Skeletal muscle cell (primary cell): ENCODE measurements around the gene ASB16.

ENCODE experiments used
- DNase-seq: peaks from one replicate; pipeline ENCODE4 v3.0.0-alpha.2; 2010; ENCODE audit warnings: low read depth
- H3K4me3 ChIP-seq: 2 replicates; pipeline ENCODE4 v1.5.1; 2011; ENCODE audit warnings: low read depth, mild to moderate bottlenecking, control low read depth, low read length, moderate library complexity

ASB16 gene

DNA sequence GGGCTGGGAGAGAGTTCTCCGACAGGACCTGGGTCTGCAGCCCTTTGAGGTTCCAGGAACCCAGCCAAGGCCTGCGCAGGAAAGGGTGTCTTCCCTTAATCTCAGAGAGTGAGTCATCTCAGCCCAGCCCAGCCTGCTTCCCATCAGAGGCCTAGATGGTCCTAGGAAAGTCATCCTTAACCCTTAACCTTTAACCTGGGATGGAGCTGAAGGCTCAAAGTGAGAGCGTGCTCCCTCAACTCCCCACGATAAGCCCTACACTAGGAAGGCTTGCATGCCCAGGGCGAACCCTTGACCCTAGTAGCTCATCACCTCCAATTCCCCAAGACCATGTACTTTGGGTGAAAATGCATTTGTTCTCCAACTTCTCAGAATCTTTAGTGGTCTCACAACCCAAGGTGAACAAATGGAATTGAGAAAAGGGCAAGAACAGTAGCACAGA, 34.0 kb downstream of the ASB16 start:
- no peak overlapping the region for H3K4me3 ChIP-seq
- no peak for DNase-seq

DNA sequence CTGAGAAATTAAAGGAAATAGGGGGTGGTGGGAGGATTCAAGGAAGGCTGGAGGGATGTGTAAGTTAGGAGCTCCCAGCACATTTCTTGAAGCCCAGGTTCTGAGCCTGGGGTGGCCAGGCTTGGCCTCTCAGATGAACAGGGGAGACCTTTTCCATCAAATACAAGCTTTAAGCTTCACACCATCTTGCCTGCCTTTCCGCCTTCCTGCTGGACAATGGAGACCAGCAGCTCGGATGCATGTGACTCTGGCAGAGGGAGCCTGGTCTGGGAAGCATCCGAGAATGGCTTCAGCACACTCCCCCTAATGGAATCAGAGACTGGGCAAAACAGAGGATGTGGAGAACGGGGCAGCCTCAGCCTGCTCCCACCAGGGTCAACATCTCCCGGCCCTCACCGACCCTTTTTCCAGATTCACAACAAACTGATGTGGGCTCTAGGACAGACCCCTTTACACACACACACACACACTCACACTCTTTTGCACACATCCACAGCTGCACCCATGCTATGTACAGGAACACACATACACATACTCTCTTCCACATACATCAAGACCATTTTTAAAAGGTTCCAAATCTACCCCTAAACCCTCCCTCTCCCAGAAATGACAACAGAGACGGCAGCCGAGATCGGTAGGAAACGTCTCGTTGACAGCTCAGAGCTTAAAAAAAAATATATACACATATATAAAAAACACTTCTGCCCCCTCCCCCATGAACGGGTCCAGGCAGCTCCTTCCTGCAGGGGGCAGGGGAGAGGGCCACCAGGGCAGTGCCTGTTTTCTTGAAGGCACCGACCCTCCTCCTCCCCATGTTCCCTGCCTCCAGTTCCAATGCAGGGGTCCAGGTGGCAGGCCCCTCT, 35.7 kb downstream of the ASB16 start:
- DNase-seq: no peak

DNA sequence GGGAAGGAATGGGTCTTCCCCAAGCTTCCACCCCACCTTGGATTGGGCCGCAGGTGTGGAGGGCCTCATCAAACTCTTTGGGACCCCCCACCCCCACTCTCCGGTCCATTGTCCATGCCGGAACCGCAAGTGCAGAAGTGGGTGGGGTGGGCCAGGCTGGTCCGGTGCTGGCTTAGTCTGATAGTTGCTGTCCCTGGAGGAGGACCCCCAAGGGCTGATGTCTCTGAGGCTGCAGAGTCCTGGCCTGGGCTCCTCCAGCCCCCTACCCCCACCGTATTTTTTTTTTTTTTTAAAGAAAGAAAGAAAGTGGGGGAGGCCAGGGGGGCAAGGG, 36.3 kb downstream of the ASB16 start:
- DNase-seq: no peak

More for the DNA sequence above, 35.7 kb downstream of the ASB16 start:
- H3K4me3 ChIP-seq: no peak overlapping the region

DNA sequence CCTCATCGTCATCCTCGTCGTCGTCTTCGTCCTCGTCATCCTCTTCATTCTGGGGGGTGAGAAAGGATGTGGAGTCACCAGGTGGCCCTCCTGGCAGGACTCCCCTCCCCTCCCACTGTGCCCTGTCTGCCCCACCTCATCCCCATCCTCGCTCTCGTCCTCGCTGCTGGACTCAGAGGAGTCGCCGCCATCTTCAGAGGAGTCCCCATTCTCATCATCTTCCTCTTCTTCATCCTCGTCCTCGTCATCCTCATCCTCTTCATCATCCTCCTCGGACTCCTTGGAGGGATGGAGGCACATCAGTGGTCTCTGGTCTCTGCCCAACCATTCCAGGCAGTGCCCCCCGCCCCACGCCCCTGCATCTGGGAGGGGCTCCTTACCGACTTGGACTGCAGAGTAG, 36.8 kb downstream of the ASB16 start:
- DNase-seq: no peak
- H3K4me3 ChIP-seq: no peak overlapping the region

More for the DNA sequence above, 36.3 kb downstream of the ASB16 start:
- H3K4me3 ChIP-seq: no peak overlapping the region

DNA sequence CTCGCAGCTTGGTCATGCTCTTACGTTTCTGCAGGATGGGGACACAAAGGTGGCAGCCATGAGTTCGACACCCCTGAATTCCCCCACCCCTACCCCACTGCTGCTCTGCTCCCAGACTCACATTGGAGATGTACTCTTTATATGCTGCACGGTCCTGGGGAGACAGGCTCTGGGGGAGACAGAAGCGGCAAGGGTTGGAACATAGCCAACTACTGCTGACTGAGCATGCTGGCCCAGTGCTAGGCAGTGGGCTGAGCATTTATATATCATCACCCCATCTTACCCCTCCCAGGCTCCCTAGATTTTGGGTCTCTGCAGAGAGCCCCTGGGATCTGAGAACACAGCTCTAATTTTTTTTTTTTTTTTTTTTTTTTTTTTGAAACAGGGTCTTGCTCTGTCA, 37.2 kb downstream of the ASB16 start:
- no peak overlapping the region for H3K4me3 ChIP-seq
- DNase-seq: no peak

DNA sequence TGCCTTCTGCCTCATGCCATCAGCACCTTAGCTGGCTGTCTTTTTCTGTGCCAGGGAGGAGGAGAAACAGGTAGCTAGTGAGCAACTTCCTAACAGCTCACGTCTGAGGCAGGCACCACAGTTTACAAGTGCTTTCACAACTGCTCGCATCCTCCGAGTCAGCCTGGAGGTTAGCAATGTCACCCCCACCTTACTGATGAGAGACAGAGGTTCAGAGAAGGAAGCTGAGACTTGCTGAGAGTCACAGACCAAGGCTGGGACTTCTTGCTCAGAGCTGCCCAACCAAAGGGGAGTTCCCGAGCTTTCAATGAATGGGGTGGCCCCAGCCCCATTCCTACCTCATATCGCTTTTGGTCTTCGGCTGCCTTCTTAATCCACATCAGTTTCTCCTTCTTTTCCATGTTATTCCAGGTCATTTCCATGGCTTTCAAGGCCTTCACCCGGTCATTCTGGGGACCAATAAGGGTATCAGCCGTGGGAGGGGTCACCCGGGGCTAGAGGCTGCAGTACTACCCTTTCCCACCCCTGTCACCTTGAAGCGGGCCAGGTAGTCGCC, 39.4 kb downstream of the ASB16 start:
- no peak for DNase-seq

DNA sequence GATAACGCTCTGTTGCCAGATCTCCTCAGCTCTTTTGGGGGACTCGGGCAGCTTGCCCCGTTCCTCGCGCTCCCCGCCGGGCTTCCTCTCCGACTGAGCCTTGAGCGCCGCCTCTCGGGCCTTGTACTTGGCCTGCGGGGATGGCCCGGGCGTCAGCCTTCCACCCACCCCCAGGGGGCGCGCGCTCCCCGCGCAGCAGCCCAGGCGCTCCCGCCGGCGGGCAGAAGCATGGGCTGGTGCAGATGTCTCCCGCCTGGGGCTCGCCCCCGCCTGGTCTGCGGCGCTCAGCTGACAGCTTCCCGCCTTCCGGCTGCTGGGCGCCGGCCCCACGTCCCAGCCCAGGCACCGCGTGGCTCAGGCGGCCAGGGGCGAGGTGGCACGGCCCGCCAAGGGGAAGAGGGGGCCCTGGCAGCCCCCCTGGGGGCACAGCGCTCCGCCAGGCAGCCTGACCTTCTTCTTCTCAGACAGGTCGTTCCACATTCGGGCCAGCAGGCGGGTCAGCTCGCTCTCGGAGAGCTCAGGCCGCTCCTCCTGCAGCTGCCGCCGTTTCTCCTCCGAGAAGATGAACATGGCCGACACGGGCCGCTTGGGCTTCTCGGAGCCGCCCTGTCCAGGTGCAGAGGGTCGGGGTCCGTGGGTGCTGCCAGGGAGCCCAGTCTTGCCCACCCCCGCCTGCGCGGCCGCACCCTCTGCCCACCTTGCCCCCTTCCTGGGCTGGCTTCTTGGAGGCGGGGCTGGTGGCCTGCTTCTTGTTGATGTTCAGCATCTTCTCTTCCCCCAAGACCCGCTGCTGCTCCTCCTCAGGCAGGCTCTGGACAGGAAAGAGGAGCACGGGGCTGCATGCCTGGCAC, 40.1 kb downstream of the ASB16 start:
- peak; percentile 56 for DNase-seq
- H3K4me3 ChIP-seq: no peak overlapping the region

More for the DNA sequence above, 39.4 kb downstream of the ASB16 start:
- no peak overlapping the region for H3K4me3 ChIP-seq

DNA sequence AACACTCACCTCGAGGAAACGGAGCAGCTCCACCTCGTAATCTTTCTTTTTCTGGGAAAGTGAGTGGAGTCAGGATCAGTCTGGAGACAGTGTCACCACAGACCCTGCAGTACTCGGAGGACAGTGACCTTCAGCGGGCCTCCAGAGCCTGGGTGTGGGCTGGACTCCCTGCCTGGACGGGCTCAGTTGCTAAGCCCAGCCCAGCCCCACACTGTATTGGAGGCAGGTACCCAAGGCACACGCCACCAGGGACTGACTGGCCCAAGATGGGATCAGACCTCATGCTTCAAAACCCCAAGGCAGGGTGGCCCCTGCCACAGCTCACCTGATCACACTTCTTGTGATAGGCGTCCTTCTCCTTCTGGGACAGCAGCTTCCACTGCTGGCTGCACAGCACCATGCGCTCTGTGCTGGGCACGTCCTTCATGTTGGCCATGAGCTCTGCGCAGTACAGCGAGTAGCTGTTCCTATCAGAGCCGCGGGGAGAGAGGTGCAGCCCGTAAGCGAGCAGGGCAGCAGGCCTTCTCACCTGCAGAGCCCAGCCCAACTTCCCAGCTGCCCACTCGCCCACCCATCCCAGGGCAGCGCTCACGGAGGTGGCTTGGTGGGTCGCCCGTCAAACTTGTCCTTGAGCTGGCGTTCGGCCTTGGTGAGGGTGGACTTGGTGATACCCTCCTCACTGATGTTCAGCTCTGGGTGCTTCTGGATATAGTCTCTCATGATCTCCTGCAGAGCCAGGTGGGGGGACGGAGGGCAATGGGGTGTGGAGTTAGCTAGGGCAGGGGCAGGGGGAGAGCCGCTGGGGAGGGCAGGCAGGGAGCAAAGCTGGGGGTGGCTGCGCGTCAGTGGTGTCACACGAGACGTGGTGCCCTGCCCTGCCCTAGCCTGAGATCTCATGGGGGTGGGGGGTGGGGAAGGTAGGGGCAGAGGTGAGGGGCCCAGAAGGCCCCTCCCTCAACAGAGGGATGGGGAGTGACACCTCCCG, 41.1 kb downstream of the ASB16 start:
- DNase-seq: no peak
- H3K4me3 ChIP-seq: no peak overlapping the region

DNA sequence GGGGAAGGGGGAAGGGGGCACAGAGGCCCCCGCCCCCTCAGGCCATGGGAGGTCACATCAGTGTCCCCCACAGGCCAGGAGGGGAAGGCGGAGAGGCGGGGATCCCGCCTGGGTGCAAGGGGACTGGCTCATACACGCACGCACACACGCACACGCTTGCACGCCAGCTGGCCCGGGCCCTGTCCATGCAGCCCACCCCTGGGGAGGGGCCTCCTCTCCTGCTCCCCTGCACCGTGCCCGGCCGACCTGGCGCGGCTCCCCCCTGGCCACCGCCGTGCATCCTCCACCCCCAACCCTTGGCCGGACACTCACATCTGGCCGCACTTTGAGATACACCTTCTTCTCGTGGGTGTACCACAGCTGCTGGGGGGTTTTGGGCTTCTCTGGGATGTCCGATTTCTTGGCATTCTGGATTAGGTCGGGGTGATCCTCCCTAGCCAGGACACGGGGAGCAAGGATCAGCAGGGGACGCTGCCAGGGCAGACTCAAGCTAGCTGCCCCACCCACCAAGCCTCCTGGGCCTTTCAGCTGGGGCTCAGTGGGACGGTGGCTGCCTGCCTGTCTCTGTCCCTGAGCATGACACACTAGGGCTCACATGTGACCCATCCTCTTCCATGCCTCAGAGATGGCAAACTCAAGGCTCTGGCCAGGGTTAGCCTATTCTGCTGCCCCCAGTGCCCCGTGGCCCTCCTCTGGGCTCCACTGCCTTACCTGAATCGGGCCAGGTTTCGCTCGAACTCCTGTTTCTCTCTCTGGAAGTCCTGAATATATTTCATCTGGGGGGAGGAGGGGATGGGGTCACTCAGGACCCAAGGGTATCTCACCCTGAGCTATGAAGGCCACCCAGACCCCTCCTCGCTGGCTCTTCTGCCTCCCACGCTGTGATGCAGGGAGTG, 42.3 kb downstream of the ASB16 start:
- no peak for DNase-seq
- H3K4me3 ChIP-seq: no peak overlapping the region

DNA sequence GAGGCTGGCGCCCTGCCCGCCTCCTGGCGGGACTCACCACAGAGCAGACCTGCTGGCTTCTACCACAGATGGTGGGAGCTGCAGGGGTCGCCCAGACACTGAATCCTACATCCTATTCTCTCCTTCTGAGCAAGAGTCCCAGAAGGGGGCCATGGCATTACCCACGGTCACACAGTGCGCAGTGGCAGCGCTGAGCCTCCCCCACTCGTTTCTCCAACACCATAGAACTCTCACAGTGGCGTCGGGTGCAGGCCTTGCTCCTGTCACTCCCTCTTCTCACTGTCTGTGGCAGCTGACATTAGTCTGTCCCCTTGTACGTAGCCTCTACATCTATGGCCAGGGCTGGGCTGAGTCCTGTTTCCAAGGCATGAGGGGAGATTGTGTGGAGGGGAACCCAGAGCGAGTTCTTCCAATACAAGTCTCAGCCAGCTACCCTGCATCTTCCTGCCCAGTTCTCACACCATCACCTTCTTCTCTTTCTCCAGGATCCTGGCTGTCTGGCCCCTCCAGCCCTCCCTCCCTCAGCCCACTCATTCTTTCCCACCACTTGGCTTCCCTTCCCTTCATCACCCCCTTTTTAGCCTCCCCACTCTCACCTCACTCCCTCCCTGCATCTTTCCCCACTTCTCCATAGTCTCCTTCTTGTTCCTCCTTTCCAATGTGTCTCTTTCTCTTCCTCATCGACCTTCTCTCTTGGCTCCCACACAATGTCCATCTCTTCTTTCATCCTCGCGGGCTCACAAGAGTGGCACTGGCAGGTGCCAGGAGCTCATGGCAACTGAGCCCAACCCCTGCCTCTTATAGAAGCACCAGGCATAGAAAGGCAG, 43.1 kb downstream of the ASB16 start:
- DNase-seq: no peak
- no peak overlapping the region for H3K4me3 ChIP-seq

DNA sequence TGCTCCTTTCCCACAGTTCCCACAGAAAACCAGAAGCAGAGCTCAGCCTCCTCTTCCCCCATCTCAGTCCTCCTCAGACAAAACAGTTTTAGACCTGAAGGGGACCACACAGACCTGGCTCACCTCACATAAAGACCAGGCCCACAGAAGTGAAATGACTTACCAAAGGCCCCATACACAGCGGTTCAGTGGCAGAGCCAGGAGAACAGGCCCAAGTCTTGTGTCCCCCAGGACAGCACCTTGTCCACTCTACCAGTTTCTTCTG, 43.7 kb downstream of the ASB16 start:
- no peak for DNase-seq
- no peak overlapping the region for H3K4me3 ChIP-seq

DNA sequence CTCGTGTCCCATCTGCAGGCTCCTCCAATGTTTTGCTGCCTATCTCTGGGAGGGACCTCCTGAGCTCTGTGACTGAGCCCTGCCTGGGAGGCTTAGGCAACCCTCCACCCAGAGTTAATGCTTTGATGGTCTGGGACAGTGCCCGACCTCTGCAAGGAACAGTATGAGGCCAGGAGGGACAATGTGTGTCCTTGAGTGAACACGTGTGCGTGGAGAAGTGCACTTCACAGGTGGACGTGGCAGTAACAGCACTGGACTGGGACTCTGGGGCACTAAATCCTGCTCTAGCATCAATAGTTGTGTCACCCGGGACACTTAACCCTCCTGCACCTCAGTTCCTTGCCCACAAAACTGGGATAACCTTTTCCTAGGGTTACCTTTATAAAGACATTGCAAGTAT, 44.4 kb downstream of the ASB16 start:
- H3K4me3 ChIP-seq: no peak overlapping the region
- no peak for DNase-seq

DNA sequence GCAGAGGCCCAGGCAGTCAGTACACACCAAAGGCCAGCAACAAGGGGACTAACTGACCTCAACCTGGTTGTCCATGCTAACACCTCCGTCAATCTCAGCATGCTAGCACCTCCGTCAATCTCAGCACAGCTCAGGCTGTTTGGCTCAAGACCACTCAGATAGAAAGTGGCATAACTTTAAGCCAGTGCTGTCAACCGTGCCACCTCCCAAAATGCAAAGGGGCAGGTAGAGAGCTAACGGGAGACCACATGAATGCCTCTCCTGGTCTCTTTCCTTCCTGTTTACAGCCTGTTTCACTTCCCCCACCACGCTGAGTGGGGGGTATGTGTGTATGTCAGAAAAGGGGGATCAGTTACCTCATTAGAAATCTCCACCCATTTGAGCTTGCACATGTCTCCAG, 45.7 kb downstream of the ASB16 start:
- H3K4me3 ChIP-seq: no peak overlapping the region
- no peak for DNase-seq

DNA sequence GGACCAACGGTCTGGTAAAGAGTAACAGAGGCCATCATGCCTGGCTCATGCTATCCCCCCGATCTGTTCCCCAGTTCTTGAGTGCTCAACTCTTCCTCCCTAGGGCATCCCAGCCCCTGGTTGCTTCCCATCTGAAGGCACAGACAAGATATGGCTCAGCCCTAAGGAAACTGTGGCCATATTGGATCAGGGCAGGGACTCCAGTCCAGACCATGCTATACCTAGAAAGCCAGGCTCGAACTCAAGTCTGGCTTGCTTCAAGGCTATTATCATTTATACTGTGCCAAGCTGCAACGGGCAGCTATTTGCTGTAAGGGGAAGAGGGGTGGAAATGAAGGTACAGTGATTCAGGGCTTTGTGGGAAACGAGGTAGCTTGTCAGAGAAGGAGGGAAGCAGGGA, 46.2 kb downstream of the ASB16 start:
- H3K4me3 ChIP-seq: no peak overlapping the region
- DNase-seq: no peak

DNA sequence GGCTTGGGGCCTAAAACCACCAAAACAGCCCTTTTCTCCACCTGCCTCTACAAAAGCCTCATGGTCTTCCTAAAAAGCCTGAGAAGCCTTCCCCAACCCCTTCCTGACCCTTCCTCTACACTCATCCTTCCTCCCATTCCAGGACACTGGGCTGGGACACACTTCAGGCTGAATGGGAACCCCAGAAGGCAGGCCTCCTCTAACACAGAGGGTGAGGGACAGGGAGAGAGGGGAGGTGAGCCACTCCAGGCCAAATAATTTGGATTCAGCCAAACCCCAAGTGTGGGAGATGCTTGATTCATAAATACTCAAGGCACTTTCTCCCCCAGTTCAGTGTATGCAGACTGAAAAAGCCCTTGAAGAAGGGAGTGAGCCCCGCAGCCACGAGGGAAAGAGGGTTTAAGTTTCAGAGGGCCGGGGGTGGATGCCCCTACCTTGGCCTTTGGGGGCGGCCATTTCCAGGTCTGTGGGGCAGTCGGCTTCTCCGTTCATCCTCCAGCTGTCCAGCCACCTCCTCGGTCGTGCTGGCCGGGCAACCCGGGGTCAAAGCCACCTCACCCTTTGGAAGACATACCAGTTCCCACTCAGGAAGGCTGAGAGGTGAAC, 47.3 kb downstream of the ASB16 start:
- no peak for DNase-seq
- H3K4me3 ChIP-seq: peak overlapping the region; percentile 90

DNA sequence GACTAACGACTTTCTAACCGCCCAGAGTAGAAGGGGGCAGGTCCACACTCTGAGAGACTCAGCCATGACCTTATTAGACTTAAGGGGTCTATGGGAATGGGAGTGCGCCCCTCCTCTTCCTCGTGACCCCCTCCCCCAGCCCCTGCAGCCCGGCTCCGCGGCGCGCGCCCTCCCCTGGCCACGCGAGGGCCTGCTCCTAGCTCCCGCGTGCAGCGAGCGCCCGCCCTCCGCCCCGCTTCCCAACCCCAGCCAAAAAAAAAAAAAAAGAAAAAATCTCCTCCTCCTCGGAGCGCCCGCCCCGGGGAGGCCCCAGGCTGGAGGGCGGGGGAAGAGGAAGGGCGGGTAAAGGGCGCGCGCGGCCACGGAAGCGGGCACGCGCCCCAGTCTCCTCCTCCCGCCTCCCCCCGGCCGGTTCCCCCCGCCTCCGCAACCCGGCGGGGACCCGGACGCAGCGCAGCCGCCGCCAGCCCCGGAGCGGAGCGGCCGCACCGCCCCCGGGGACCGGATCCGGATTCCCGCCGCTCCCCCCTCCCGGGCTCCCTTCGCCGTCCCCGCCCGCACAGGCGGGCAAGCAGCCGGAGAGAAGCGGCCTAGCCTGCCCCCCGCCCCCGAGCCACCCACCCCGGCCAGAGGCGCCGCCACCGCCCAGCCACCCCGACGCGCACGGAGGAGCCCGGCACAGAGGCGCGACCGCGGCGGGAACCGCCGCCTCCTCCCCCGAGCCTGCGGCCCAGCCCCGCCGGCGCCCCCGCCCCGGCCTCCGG, 48.0 kb downstream of the ASB16 start:
- peak overlapping the region; percentile 90 for H3K4me3 ChIP-seq
- peak; percentile 53 for DNase-seq
